ENCODE data around the gene SPSB1.
"Not testable (repeated sequence)": the region's sequence is repeated elsewhere in the genome, so short reads cannot be mapped to it uniquely, and the experiment has no call there.

Gene SPSB1

GRCh38 chr1:9280015-9280860, 12.5 kb upstream of the SPSB1 start:
- FAIRE-seq, result no peak

GRCh38 chr1:9281071-9281827, 11.4 kb upstream of the SPSB1 start:
- no peak for FAIRE-seq

- FAIRE-seq, result no peak
Measured at GRCh38 chr1:9281908-9282695, 10.6 kb upstream of the SPSB1 start.

- no peak for FAIRE-seq
Measured at GRCh38 chr1:9282696-9282955, 10.1 kb upstream of the SPSB1 start.

- FAIRE-seq, result no peak
Measured at GRCh38 chr1:9284061-9284460, 8.6 kb upstream of the SPSB1 start.

GRCh38 chr1:9286556-9286955, 6.1 kb upstream of the SPSB1 start:
- FAIRE-seq, result no peak

GRCh38 chr1:9289090-9289534, 3.6 kb upstream of the SPSB1 start:
- peak; percentile 82 for FAIRE-seq

GRCh38 chr1:9289711-9290485, 2.8 kb upstream of the SPSB1 start:
- FAIRE-seq, result no peak

GRCh38 chr1:9291914-9292360, 757 bp upstream of the SPSB1 start:
- no peak for FAIRE-seq

GRCh38 chr1:9293241-9293532, 493 bp downstream of the SPSB1 start:
- FAIRE-seq, result no peak

GRCh38 chr1:9293533-9294404, 1.1 kb downstream of the SPSB1 start:
- FAIRE-seq, result no peak

- no peak for FAIRE-seq
Measured at GRCh38 chr1:9294405-9294773, 1.7 kb downstream of the SPSB1 start.

GRCh38 chr1:9294910-9295636, 2.4 kb downstream of the SPSB1 start:
- FAIRE-seq, result no peak

GRCh38 chr1:9295884-9296283, 3.2 kb downstream of the SPSB1 start:
- FAIRE-seq, result no peak

- no peak for FAIRE-seq
Measured at GRCh38 chr1:9296850-9297249, 4.2 kb downstream of the SPSB1 start.

- no peak for FAIRE-seq
Measured at GRCh38 chr1:9297831-9298230, 5.1 kb downstream of the SPSB1 start.

GRCh38 chr1:9298282-9298681, 5.6 kb downstream of the SPSB1 start:
- no peak for FAIRE-seq

- FAIRE-seq, result not testable (repeated sequence)
Measured at GRCh38 chr1:9299571-9300541, 7.2 kb downstream of the SPSB1 start.

- FAIRE-seq, result no peak
Measured at GRCh38 chr1:9300573-9300972, 7.9 kb downstream of the SPSB1 start.

Data from TTC549 (cell line).